HL-60 (cell line): ENCODE data around the gene ANKRD18A.

Experiments used
- DNase-seq, 2 experiments: peaks; one replicate each; pipeline ENCODE4 v3.0.0-alpha.2; 2010 to 2020; ENCODE audit warnings: low read depth in 1 of 2, low spot score in 1 of 2
- H3K27ac ChIP-seq: fragments of 250-450 bp; sonication (Bioruptor Pico); replicated peaks from 2 replicates; pipeline ENCODE4 v1.5.1; 2020; ENCODE audit warnings: mild to moderate bottlenecking, moderate library complexity
- H3K27me3 ChIP-seq: fragments of 250-450 bp; sonication (Bioruptor Pico); 2 replicates; pipeline ENCODE4 v1.5.1; 2021; ENCODE audit warnings: mild to moderate bottlenecking, moderate library complexity; ENCODE audit not compliant: insufficient read depth, poor library complexity, severe bottlenecking
- H3K4me3 ChIP-seq: replicated peaks from 2 replicates; pipeline ENCODE4 v1.5.1; 2011; ENCODE audit warnings: mild to moderate bottlenecking, control low read depth, low read length; ENCODE audit not compliant: insufficient read depth
- GABPA ChIP-seq: IDR thresholded peaks from 2 replicates; pipeline ENCODE4 v1.6.1; 2012; ENCODE audit warnings: low read depth
- POLR2AphosphoS5 ChIP-seq: IDR thresholded peaks from 2 replicates; pipeline ENCODE4 v1.6.1; 2012; ENCODE audit warnings: low read depth
- SPI1 ChIP-seq: IDR thresholded peaks from 2 replicates; pipeline ENCODE4 v1.6.1; 2012; ENCODE audit warnings: low read depth, mild to moderate bottlenecking, borderline replicate concordance
- long read RNA-seq: library from polyadenylated mRNA; unstranded; transcript quantifications from one replicate; pipeline ENCODE4 v2.0.0, GENCODE V29; 2020
- TF ChIP-seq, protein P1 (sequence below): IDR thresholded peaks from 2 replicates; pipeline ENCODE4 v1.6.1; 2012; ENCODE audit warnings: low read depth; ENCODE audit not compliant: insufficient replicate concordance
- TF ChIP-seq, protein P2 (sequence below): IDR thresholded peaks from one replicate; pipeline ENCODE4 v1.5.1; 2011; ENCODE audit warnings: low read length, control low read depth, inconsistent platforms; ENCODE audit not compliant: insufficient read depth

The ANKRD18A gene
- long read RNA-seq, partial matches to known transcripts = 3 of 7 reads
- long read RNA-seq, other reads (novel, unspliced or antisense) = 4 of 7 reads

GRCh38 chr9:38620483-38621433 is at the start of gene ANKRD18A:
Gene ANKRD18A (minus strand): TSS chr9:38620596. CDS start chr9:38620285, 311 bp downstream.
- H3K4me3 ChIP-seq = peak within 1 kb of the TSS; percentile 74
- peak within 1 kb of the TSS; percentile 99 for H3K27ac ChIP-seq
- no peaks in the 10 kb centered on the region for H3K27me3 ChIP-seq
- DNase-seq = peak; percentile 75 to 91
- TF ChIP-seq SPI1 = no peak
- TF ChIP-seq, protein P1, sequence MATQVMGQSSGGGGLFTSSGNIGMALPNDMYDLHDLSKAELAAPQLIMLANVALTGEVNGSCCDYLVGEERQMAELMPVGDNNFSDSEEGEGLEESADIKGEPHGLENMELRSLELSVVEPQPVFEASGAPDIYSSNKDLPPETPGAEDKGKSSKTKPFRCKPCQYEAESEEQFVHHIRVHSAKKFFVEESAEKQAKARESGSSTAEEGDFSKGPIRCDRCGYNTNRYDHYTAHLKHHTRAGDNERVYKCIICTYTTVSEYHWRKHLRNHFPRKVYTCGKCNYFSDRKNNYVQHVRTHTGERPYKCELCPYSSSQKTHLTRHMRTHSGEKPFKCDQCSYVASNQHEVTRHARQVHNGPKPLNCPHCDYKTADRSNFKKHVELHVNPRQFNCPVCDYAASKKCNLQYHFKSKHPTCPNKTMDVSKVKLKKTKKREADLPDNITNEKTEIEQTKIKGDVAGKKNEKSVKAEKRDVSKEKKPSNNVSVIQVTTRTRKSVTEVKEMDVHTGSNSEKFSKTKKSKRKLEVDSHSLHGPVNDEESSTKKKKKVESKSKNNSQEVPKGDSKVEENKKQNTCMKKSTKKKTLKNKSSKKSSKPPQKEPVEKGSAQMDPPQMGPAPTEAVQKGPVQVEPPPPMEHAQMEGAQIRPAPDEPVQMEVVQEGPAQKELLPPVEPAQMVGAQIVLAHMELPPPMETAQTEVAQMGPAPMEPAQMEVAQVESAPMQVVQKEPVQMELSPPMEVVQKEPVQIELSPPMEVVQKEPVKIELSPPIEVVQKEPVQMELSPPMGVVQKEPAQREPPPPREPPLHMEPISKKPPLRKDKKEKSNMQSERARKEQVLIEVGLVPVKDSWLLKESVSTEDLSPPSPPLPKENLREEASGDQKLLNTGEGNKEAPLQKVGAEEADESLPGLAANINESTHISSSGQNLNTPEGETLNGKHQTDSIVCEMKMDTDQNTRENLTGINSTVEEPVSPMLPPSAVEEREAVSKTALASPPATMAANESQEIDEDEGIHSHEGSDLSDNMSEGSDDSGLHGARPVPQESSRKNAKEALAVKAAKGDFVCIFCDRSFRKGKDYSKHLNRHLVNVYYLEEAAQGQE = peak; percentile 38
- TF ChIP-seq, protein P2, sequence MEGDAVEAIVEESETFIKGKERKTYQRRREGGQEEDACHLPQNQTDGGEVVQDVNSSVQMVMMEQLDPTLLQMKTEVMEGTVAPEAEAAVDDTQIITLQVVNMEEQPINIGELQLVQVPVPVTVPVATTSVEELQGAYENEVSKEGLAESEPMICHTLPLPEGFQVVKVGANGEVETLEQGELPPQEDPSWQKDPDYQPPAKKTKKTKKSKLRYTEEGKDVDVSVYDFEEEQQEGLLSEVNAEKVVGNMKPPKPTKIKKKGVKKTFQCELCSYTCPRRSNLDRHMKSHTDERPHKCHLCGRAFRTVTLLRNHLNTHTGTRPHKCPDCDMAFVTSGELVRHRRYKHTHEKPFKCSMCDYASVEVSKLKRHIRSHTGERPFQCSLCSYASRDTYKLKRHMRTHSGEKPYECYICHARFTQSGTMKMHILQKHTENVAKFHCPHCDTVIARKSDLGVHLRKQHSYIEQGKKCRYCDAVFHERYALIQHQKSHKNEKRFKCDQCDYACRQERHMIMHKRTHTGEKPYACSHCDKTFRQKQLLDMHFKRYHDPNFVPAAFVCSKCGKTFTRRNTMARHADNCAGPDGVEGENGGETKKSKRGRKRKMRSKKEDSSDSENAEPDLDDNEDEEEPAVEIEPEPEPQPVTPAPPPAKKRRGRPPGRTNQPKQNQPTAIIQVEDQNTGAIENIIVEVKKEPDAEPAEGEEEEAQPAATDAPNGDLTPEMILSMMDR = peak; percentile 33
- peak; percentile 79 for TF ChIP-seq POLR2AphosphoS5
- no peak for TF ChIP-seq GABPA

DNA sequence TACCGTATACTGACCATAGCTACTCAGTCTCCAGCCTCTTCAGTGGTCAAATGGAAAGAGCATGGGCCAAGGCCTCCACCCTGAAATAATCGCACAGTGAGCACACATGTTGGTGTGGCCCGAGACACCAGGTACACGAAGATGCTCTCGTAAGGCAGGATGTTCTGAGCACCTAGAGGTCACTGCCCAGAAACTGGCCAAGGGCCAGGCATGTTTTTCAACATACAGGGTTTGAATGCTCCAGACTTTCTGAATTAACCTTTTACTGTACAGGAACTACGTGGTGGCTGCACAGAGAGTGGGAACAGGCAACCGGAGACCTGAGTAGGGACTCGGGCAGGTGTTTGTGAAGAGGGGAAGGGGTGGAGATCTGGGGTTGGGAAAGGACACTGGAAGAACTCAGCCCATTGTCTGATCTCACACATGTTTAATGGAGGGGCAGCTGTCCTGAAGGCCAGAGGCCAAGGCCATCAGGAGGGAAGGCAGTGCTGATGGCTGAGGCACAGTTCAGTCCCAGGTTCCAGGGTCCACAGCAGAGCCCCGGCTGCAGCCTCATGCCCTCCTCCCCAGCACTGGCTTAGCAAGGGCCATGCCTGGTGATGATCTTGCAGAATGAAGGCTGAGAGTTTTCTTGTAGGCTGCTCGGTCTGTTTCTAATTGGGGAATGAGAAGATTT is 48.5 kb upstream of the ANKRD18A start:
- no peaks in the 10 kb centered on the region for H3K27me3 ChIP-seq
- H3K4me3 ChIP-seq = no peak overlapping the region
- H3K27ac ChIP-seq = no peak overlapping the region
- TF ChIP-seq, protein P1 = no peak
- TF ChIP-seq POLR2AphosphoS5 = no peak
- TF ChIP-seq, protein P2 = no peak
- TF ChIP-seq SPI1 = no peak
- no peak for TF ChIP-seq GABPA
- no peak for DNase-seq

- TF ChIP-seq, protein P1 = no peak
- TF ChIP-seq, protein P2 = no peak
- TF ChIP-seq SPI1 (no peak), POLR2AphosphoS5 (no peak)
- no peak for DNase-seq
- no peaks in the 10 kb centered on the region for H3K27me3 ChIP-seq
- no peak overlapping the region for H3K4me3 ChIP-seq
- no peak overlapping the region for H3K27ac ChIP-seq
Measured at GRCh38 chr9:38662763-38663593, 42.6 kb upstream of the ANKRD18A start.
